ENCODE measurements around the gene USP13.

The USP13 gene

GRCh38 chr3:179765396-179765795, 112.6 kb downstream of the USP13 start:
- no peak overlapping the region for H3K4me3 ChIP-seq (ENCODE audit: low read depth, low read length)
- no peak for TF ChIP-seq CTCF (IDR thresholded peaks at IDR 0.05; ENCODE audit: borderline replicate concordance, insufficient read depth, low read depth, low read length)

DNA sequence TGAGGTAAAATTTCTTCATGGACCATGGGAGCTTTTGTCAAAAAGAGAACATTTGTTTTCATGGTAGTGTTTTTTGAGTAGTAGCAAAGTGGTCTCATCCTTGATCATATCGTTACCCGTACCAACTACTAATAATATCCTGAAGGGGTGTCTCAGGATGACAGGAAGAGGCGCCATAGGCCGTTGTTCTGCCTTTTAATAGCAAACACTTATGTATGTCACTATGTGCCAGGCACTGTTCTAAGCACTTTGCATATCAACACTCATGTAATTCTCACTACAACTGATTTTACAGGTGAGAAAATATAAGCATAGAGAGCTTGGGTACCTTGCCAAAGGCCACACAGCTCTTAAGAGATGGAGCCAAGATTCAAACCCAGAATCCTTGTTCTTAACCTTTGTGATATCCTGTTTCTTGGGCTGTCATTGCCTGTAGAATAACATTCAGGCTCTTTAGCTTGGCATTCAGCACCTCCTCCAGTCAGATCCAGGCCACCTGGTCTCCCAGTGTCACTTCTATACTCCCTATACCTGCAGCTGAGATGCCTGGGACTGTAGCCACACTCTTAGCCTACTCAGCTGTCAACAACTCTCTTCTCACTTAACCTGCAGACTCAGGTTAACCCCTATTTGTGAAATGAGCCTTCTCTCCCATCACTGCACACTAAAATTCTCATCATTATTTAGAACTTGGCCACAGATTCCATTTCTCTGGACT, 113.7 kb downstream of the USP13 start:
- no peak overlapping the region for H3K4me3 ChIP-seq (ENCODE audit: low read depth, low read length)
- TF ChIP-seq CTCF (IDR thresholded peaks at IDR 0.05; ENCODE audit: borderline replicate concordance, insufficient read depth, low read depth, low read length), result no peak

- TF ChIP-seq CTCF (IDR thresholded peaks at IDR 0.05; ENCODE audit: borderline replicate concordance, insufficient read depth, low read depth, low read length), result no peak
- H3K4me3 ChIP-seq (ENCODE audit: low read depth, low read length), result no peak overlapping the region
Measured at GRCh38 chr3:179768080-179768479, 115.2 kb downstream of the USP13 start.

GRCh38 chr3:179769411-179770247, 116.8 kb downstream of the USP13 start:
- H3K4me3 ChIP-seq (ENCODE audit: low read depth, low read length), result no peak overlapping the region
- no peak for TF ChIP-seq CTCF (IDR thresholded peaks at IDR 0.05; ENCODE audit: borderline replicate concordance, insufficient read depth, low read depth, low read length)

DNA sequence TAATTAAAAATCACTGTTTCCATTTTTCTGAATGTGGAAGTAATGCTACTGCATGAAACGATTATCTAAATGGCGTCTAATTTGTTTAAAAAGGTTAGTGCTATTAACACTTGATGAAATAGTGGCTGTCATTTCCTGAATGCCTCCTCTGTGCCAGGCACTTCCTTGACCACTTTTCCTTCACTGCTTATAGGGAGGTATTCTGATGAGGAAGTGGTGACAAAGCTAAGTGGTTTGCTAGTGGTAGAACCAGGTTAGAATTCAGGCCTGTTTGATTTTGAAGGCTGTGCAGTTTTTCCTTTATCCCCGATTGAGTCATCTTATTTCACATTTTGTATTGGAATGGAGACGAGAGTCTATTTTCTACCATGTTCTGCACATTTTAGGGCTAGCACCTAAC, 119.0 kb downstream of the USP13 start:
- no peak for TF ChIP-seq CTCF (IDR thresholded peaks at IDR 0.05; ENCODE audit: borderline replicate concordance, insufficient read depth, low read depth, low read length)
- H3K4me3 ChIP-seq (ENCODE audit: low read depth, low read length), result no peak overlapping the region

GRCh38 chr3:179772297-179772696, 119.5 kb downstream of the USP13 start:
- TF ChIP-seq CTCF (IDR thresholded peaks at IDR 0.05; ENCODE audit: borderline replicate concordance, insufficient read depth, low read depth, low read length), result no peak
- H3K4me3 ChIP-seq (ENCODE audit: low read depth, low read length), result no peak overlapping the region
